ENCODE data around the gene COL4A2.

The COL4A2 gene

DNA sequence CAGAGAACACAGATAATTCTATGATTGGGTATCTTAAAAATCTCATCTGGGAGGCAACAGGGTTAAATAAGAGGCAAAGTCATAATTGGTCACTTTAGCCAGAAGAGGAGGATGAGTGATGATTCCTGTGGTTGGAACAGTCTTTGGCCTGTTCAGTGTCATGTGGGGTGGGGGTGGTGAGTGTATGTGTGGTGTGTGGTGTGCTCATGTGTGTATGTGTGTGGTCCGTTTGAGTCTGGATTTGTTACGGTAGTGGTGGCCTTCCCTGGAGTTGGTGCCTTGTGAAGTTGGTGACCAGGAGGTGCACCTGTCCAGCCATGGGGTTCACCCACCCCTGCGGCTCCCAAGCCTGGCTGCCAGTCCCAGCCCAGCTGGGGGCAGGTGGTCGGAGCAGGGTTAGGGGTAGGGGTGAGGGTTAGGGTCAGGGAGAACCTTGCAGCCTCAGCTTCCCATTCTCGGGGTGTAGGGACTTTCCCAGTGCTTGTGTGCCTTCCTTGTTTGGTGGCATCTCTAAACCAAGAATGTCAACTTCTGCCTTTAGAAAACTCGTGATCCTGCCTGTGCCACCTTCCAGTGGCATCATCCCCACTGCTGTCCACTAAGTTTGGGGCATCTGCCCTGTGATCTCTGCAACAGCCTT lies 156.9 kb downstream of the COL4A2 start:
- DNase-seq, result no peak

DNA sequence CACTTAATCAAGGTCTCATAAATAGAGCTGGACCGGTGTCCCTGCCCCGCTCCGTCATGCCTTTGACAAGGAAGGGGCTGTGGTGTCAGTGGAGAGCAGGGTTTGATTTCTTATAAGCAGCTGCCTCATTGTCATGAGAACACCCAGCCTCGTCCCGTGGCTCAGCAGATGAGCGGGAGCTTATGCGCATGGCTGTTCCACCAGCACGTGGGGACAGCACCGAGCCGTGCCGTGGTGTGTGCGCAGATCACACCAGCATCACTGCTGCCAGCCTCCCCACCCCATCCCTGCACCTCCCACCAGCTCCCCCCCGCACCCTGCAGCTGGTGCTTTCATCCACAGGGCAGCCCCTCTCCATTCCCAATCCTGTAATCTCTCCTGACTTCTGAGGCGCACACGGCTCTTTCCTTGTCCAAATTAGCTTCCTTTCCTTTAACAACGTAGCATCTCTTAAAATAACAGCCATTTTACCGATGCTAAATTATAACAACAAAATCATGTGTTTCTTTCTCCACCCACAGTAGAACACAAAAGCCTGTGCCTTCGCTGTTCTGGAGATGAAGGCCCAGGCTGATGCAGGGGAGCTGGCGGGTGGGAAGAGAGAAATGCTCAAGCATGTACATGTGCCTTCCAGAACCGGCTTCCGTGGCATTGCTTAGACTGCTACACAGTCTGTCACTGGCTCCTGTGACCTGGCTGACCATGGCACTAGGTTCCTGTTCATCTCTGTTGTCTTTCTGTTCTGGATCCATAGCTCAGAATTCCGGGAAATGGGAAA lies 157.7 kb downstream of the COL4A2 start:
- DNase-seq, result no peak

DNA sequence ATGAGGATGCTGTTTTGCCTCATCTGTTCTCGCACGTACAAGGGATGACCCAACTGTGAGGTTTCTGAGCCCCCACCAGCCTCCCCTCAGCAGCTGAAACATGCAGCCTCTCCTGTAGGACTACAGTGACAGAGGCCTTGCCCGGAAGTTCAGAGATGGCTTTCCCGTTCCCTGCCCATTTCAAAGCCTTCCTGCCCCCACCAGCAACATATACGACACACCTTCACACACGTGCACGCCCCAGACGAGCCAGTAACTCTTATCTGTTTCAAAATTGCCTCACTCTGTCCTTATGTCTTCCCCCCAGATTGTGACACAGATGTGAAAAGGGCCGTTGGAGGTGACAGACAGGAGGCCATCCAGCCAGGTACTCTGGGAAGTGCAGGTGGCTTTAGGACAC lies 158.6 kb downstream of the COL4A2 start:
- DNase-seq, result no peak

DNA sequence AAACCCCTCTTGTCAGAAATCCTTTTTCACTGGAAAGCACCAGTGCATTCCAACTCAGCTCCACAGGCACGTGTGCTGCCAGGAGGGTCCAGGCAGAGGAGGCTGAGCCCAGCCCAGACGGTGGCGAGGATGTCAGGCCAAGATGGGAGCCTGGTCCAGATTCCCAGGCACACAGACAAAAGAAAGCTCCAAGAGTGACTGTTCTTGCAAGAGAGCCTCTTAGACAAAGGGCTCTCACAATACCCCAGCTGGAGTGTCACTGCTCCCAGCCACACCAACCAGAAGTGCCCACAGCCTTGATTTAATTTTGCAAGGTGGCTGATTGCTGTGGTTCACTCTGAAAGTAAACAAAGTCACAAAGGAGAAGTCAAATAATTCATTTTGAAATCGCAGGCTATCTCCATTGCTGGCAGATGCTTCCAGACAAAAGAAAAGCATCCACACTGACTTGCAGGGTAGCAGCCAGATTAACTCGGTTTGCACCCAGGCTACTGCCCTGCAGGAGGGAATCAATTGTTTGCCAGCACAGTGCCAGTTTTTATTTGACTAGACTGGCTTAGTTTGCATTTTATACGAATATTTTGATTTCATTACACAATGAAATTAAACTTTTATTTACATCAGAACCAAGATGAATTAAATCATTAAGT lies 159.3 kb downstream of the COL4A2 start:
- no peak for DNase-seq

DNA sequence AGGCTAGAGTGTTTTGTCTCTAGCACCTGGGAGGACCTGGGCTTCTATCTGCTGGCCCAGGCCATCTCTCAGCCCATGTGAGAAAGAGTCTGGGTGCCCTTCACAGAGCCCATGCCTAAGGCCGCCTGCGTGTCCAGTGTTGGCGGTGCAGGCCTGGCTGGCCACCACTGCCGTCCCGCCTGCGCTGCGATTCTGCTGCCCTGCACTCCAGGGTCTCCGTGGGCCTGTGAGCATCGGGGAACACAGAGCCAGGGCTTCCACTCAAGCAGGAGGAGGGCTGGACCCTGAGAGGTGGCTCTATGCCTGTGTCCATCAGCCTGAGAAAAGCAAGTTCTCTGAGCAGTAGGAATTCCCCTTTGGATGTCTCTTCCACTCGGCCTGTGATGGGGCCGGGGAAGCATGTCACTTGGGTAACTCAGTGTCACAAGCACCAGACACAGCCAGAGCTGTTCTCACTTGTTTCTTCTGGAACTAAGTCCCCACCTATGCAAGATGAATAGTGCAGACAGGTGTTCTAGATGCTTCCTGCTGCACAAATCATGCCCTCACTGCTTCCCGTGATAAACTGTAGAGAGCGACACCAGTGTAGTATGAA lies 160.5 kb downstream of the COL4A2 start:
- no peak for DNase-seq

DNA sequence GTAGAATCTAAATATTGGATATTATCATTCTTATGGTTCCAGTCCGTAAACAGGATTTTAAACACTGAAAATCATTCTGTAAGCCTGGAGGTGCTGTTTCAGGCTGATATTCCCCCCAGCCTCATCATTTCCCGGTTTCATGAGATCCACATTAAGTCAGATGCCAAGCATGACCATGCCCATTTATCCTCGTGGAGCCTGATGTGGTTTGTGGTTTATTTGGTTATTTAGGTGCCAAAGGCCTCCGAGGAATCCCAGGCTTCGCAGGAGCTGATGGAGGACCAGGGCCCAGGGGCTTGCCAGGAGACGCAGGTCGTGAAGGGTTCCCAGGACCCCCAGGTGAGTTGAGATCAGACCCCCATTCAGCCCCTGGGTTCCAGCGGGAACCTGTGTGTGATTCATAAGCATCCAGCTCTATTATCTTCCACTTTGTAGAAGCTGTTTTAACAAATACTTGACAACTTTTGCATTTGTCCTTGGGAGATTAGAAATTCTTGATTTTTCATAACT lies 162.0 kb downstream of the COL4A2 start:
- no peak for DNase-seq

DNA sequence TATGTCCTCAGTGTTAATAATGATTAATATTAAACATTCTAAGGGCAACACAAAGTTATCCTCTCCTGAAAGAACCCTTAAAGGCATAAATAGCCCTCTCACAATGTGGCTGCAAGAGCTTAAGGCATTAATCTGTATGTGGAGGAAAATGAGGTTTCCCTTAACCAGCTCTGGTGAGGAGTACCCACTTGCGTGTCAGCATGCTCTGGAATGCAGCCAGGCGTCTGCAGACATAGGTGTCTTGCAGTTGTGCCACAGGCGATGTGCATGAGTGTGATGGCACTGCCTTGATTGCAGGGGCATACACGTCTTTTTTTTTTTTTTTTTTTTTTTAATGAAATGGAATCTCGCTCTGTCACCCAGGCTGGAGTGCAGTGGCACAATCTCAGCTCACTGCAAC lies 162.5 kb downstream of the COL4A2 start:
- no peak for DNase-seq

DNA sequence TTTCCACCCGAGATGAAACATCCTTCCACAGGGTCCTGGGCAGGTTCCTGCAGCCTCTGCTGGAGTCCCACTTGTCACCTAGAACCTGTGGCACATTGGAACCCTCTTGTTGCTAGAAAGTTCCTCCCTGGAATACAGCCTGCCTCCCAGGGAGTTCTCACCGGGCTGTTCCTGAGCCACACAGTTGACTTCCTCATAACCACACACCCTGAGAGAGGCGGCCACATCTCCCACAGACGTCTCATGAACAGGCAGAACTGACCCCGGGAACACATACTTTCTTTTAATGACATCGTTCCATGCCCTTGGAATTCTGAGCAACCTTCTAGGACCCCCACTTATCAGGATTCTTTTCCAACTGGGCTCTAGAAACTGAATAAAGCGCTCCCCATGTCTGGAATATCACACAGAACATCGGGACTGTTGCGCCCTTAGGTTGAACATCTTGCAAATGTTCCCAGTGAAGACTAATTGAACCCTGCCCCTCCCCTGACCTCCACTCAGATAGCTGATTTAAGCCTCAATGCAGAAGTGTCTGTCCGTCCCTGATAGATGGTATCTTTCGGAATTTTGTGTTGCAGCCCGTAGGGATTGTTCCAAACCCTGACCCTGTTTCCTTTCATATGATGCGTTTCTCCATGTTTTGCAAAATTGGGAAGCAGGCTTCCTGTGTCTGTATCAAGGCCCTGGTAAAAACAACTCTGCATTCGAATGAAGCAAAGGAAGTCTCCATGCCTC lies 163.4 kb downstream of the COL4A2 start:
- DNase-seq, result no peak

DNA sequence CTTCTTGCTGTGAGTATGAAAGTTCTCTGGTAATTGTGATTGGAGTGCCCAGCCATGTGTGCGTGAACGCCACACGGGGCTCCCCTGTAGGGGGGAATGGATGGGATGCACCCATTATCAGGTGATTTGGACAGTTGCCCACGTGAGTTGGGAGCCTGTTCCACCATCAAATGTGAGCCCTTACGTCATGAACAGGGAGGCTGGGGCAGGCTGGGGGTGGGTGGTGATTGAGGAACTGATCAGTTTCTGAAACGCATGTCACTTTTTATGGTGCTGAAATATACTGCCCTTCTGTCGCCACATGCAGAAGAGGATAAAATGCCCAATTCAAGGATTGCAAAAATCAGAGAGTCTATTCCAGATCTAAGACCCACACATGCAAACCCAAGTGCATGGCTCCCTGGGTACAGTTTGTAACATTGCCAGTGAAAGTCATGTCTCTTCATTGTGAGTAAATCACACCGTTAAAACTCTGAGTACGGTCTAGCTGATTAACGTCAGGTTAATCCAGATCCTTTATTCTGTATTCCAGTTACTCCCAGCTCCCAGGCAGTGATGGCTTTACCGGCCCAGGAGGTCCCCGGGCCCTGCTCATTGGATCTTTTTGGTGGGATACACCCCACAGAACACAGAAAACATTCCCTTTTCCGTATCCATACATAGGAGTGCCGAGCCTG lies 164.2 kb downstream of the COL4A2 start:
- no peak for DNase-seq

DNA sequence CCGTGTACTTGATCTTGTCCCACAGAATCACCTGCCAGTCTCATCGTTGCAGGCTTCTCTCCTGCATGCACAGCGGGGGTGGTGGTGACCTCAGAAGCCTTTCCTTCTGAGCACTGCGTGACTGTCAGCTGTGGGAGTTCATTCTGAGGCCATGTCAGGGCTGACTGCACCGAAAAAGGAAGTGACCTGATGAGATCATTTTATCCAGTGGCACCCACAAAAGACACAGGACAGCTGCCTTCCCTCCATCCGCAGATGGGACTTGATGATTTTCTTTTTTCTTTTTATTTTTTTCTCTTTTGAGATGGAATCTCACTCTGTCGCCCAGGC lies 164.7 kb downstream of the COL4A2 start:
- DNase-seq, result no peak

DNA sequence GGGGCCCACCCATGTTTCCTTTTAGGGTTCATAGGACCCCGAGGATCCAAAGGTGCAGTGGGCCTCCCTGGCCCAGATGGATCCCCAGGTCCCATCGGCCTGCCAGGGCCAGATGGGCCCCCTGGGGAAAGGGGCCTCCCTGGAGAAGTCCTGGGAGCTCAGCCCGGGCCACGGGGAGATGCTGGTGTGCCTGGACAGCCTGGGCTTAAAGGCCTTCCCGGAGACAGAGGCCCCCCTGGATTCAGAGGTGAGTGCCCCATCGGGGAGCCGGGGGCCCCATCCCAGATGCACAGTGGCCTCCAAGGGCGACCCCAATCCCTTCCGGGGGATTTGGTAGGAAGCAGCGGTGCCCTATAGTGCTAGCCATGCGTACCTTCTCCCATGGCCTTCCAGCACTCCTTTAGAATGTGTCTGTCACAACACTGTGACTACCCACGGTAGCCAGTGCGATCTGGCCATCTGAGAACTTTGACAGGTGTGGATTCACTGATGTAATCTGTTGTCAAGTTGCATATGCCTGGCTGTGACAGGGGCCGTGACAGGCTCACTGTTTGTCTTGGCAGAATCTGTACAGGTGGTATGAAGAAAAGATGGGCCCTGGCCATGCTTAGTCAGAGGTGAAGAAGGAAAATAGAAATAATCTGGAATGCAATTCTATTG lies 165.9 kb downstream of the COL4A2 start:
- DNase-seq, result no peak

DNA sequence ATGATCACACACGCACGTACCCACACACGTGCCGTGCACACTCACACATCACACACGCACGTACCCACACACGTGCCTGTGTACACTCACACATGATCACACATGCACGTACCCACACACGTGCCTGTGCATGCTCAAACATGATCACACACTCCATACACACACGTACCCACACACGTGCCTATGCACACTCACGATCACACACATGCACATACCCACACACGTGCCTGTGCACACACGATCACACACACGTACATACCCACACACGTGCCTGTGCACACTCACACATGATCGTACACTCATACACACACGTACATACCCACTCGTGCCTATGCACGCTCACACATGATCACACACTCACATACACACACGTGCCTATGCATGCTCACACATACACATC lies 167.6 kb downstream of the COL4A2 start:
- no peak for DNase-seq

DNA sequence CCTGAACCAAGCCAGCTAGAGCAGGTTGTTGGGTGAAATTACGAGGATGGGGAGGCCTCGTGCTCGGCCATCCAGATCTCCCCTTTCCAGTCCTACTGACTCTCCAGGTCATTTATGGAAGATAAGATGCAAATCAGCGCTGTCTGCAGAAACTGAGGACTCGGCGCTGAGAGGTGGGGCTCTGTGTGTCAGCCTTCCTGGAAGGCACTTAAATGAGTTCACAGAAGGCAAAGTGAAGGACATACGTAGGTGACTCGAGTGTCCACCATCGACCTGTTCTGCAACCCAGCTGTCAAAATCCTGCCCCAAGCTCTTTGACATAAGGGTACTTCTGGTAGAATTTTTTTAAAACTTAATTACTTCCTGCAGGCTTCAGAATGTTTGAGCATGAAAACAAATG lies 168.0 kb downstream of the COL4A2 start:
- no peak for DNase-seq

DNA sequence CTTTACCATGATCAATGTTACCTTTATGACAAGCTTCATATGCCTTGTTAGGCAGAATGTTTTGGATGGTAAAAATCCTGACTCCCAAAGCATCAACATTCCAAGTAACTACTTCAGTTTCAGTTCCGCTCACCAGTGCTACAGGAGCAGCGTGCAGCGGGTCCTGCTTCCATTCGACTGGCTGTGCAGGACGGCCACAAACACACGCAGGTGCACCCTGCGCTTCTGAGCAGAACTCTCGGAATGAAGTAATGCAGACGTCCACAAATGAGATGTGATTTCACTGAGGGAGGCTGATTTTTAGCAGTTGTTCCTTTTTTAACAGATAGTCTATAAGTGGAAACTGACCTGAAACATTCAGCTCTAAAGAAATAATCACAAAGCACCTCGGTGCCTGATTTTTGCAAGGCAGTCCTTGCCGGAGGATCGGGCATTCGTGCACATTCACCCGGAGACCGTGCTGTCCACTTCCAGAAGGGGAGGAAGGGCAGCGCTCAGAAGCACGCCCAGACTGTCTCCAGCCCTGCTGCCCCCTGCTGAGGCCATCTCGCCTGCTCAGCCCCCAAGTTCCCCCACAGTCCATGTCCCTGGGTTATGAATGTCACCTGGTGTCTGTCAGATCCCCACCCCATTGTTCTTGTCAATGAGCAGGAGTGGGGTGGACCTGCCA lies 168.6 kb downstream of the COL4A2 start:
- no peak for DNase-seq

DNA sequence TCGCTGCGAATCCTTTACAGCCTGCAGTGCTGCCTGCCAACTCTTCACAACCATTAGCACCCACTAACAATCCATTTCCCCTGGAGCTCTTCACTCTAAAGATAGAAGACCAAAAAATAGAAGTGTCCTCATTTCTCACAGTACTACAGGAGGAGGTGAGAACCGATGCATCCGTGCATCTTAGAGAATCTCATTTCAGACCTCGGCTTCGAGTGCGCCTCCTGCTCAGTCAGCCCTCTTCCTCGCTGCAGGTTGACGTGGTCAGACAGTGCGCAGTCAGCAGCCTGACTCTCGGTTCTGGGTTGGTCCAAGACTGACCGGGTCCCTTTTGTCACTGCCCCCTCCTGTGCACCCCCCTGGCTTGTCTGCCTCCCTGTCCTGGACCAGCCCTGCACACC lies 169.1 kb downstream of the COL4A2 start:
- DNase-seq, result no peak

DNA sequence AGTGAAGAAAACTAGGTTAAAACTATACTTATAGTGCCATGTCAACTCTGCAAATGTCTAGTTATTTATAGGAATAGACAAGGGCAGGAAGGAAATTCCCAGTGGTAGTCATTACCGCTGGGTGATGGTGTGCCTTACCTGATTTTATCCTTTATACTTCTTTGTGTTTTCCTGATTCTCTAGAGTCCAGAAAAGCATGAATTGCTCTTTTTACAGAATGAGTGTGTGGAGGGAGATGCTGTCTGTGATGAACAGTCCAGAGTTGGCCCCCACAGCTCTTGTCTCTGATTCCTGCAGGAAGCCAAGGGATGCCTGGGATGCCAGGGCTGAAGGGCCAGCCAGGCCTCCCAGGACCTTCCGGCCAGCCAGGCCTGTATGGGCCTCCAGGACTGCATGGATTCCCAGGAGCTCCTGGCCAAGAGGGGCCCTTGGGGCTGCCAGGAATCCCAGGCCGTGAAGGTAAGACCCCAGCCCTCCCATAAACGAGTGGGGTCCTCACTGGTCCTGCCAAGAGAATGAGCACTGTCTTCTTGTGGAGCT lies 170.7 kb downstream of the COL4A2 start:
- DNase-seq, result no peak

DNA sequence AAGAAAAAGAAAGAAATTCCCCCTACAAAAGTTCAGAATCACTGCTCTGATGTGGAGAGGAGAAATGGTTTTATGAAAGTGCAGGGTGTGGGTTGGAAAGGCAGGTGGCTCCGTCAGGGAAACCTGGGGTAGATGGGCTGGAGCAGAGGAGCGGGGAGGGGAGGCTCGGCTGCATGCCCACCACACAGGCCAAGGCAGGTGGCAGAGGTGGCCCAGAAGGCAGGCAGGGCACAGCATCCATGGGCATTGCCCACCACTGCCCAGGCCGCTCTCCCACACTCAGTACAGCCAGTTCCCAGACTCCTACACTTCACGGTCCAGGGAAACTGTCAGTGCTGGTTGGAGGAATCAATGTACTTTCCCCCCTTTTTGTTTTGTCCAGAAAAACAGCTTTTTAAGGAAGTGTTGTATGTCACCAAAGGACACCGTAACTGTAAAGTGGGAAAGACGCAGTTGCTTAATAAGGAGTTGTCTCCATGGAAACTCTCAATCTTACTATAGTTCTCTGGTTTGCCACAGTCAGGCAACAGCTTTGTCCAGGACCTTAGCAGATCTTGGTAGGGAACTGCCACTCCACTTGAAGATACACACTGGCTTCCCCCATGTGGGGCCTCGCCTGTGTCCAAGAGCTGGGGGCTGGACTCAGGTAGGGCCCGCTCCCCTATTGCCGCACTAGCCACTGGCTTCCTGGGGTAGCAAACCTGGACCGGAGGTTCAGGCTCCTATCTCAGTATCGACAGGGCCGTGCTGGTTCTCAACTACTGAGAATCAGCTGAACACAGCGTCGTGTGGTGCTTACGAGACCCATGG lies 171.5 kb downstream of the COL4A2 start:
- no peak for DNase-seq

DNA sequence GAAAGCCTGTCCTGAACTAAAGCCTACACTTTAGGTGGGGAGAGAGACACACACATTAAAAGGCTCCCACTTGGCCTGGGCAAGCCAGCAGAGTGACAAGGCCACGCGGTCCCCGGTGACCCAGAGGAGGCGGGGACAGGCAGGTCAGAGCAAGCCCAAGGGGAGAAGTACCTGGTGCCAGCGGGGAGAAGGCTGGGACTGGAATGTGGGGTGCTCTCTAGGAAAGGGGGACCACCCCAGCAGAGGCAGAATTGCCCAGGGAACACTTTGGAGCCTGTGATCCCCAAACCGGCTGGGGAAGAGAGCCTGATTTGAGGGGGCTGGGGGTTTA lies 172.1 kb downstream of the COL4A2 start:
- DNase-seq, result no peak

DNA sequence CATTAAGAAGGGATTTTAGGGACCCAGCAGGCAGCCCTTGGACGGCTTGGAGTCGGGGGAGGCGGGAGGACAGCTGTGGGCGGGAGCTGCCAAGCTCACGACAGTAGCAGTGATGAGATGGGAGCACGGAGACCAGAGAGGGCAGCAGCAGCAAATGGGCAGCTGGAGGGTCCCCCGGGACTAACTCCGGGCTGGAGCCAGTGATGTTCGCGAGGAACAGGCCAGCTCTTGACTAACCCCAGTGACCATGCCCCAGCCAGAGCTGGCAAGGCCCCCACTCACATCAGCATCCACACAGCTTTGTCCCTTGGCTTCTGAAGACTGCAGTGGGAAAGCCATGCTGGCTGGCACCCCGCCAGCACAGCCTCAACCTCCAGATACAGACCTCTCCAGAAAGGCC lies 172.6 kb downstream of the COL4A2 start:
- no peak for DNase-seq

DNA sequence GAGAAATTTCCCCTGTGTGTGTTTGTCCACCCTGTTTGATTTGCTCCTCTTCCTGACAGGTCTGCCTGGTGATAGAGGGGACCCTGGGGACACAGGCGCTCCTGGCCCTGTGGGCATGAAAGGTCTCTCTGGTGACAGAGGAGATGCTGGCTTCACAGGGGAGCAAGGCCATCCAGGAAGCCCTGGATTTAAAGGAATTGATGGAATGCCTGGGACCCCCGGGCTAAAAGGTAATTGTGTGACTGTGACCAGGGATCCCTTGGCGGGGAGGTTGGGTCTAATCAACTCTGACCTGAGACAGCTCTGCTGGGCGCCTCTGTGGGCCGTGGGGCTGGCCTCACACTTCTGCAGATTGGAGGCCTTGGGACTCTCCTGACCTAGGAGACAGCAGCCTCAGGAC lies 173.1 kb downstream of the COL4A2 start:
- no peak for DNase-seq
